Activated naive CD4-positive, alpha-beta T cell treated with anti-CD3 and anti-CD28 coated beads, Interleukin-2, amount 10 ng/mL, durations not matched to agents 7 days and 5 days (primary cell): ENCODE data around the gene ALK.

ENCODE experiments used
- CTCF ChIA-PET: fragments of 350-600 bp; sonication (Branson Sonifier 250); formaldehyde crosslinking; loops from one replicate; lab custom pipeline; 2021; ENCODE audit warnings: antibody characterized with exemption; lab: Charles Lee
- DNase-seq: peaks from one replicate; pipeline ENCODE4 v3.0.0-alpha.2; 2020
- H3K27ac Mint-ChIP-seq: one replicate; pipeline ENCODE4 v1.8.0; 2021; ENCODE audit warnings: mild to moderate bottlenecking, moderate library complexity, mixed read lengths
- H3K27me3 Mint-ChIP-seq: one replicate; pipeline ENCODE4 v1.8.0; 2021; ENCODE audit warnings: mild to moderate bottlenecking, mixed read lengths
- H3K36me3 Mint-ChIP-seq: one replicate; pipeline ENCODE4 v1.8.0; 2021; ENCODE audit warnings: mixed read lengths
- H3K4me1 Mint-ChIP-seq: one replicate; pipeline ENCODE4 v1.8.0; 2021; ENCODE audit warnings: mixed read lengths
- H3K4me3 Mint-ChIP-seq: one replicate; pipeline ENCODE4 v1.8.0; 2021; ENCODE audit warnings: mild to moderate bottlenecking, moderate library complexity, mixed read lengths
- H3K9me3 Mint-ChIP-seq: one replicate; pipeline ENCODE4 v1.8.0; 2021; ENCODE audit warnings: mixed read lengths

Gene ALK

GRCh38 chr2:29478641-29479040, 442.7 kb downstream of the ALK start:
- Mint-ChIP-seq H3K36me3 (no peaks in the 10 kb centered on the region), H3K27me3 (peaks cover 20% of the 10 kb centered on the region), H3K9me3 (no peaks in the 10 kb centered on the region), H3K27ac (no peak overlapping the region), H3K4me3 (no peak overlapping the region), H3K4me1 (no peaks in the 10 kb centered on the region)
- CTCF ChIA-PET = no interaction called here
- no peak for DNase-seq

- Mint-ChIP-seq H3K27me3 (peaks cover 20% of the 10 kb centered on the region), H3K4me1 (no peaks in the 10 kb centered on the region), H3K9me3 (no peaks in the 10 kb centered on the region), H3K27ac (no peak overlapping the region), H3K4me3 (no peak overlapping the region), H3K36me3 (no peaks in the 10 kb centered on the region)
- CTCF ChIA-PET = no interaction called here
- DNase-seq = no peak
These were observed 444.2 kb downstream of the ALK start for GRCh38 chr2:29477186-29477585.

GRCh38 chr2:29475499-29475898, 445.9 kb downstream of the ALK start:
- Mint-ChIP-seq H3K4me3 (no peak overlapping the region), H3K27ac (no peak overlapping the region), H3K9me3 (no peaks in the 10 kb centered on the region), H3K4me1 (no peaks in the 10 kb centered on the region), H3K27me3 (peaks cover 16% of the 10 kb centered on the region), H3K36me3 (no peaks in the 10 kb centered on the region)
- CTCF ChIA-PET = no interaction called here
- no peak for DNase-seq

GRCh38 chr2:29469961-29470360, 451.4 kb downstream of the ALK start:
- Mint-ChIP-seq H3K4me1 (no peaks in the 10 kb centered on the region), H3K27ac (no peak overlapping the region), H3K36me3 (no peaks in the 10 kb centered on the region), H3K9me3 (peaks cover 8% of the 10 kb centered on the region), H3K4me3 (no peak overlapping the region), H3K27me3 (no peaks in the 10 kb centered on the region)
- CTCF ChIA-PET = no interaction called here
- DNase-seq = no peak

- CTCF ChIA-PET = no interaction called here
- no peak overlapping the region for H3K27ac Mint-ChIP-seq
- no peak overlapping the region for H3K4me3 Mint-ChIP-seq
- H3K36me3 Mint-ChIP-seq = no peaks in the 10 kb centered on the region
- H3K4me1 Mint-ChIP-seq = no peaks in the 10 kb centered on the region
- H3K9me3 Mint-ChIP-seq = peaks cover 8% of the 10 kb centered on the region
- DNase-seq = no peak
- H3K27me3 Mint-ChIP-seq = no peaks in the 10 kb centered on the region
These were observed 451.9 kb downstream of the ALK start for GRCh38 chr2:29469516-29469915.

- DNase-seq = no peak
- Mint-ChIP-seq H3K4me1 (no peaks in the 10 kb centered on the region), H3K9me3 (no peaks in the 10 kb centered on the region), H3K27me3 (no peaks in the 10 kb centered on the region), H3K36me3 (no peaks in the 10 kb centered on the region), H3K4me3 (no peak overlapping the region), H3K27ac (no peak overlapping the region)
- CTCF ChIA-PET = no interaction called here
These were observed 458.0 kb downstream of the ALK start for GRCh38 chr2:29463181-29463900.

GRCh38 chr2:29462293-29462692, 459.1 kb downstream of the ALK start:
- no peak for DNase-seq
- peaks cover 2% of the 10 kb centered on the region for H3K27me3 Mint-ChIP-seq
- no peaks in the 10 kb centered on the region for H3K4me1 Mint-ChIP-seq
- no peak overlapping the region for H3K27ac Mint-ChIP-seq
- CTCF ChIA-PET = no interaction called here
- no peaks in the 10 kb centered on the region for H3K9me3 Mint-ChIP-seq
- H3K36me3 Mint-ChIP-seq = no peaks in the 10 kb centered on the region
- no peak overlapping the region for H3K4me3 Mint-ChIP-seq

GRCh38 chr2:29460190-29460589, 461.2 kb downstream of the ALK start:
- Mint-ChIP-seq H3K27ac (no peak overlapping the region), H3K4me3 (no peak overlapping the region), H3K36me3 (no peaks in the 10 kb centered on the region), H3K27me3 (peaks cover 11% of the 10 kb centered on the region), H3K4me1 (no peaks in the 10 kb centered on the region), H3K9me3 (no peaks in the 10 kb centered on the region)
- CTCF ChIA-PET = no interaction called here
- no peak for DNase-seq

- CTCF ChIA-PET = no interaction called here
- H3K4me1 Mint-ChIP-seq = no peaks in the 10 kb centered on the region
- peaks cover 15% of the 10 kb centered on the region for H3K27me3 Mint-ChIP-seq
- H3K27ac Mint-ChIP-seq = no peak overlapping the region
- H3K9me3 Mint-ChIP-seq = no peaks in the 10 kb centered on the region
- H3K4me3 Mint-ChIP-seq = no peak overlapping the region
- no peaks in the 10 kb centered on the region for H3K36me3 Mint-ChIP-seq
- DNase-seq = no peak
These were observed 461.8 kb downstream of the ALK start for GRCh38 chr2:29459445-29460179.

GRCh38 chr2:29456429-29456828, 465.0 kb downstream of the ALK start:
- Mint-ChIP-seq H3K4me1 (no peaks in the 10 kb centered on the region), H3K27ac (no peak overlapping the region), H3K36me3 (no peaks in the 10 kb centered on the region), H3K27me3 (peaks cover 19% of the 10 kb centered on the region), H3K9me3 (no peaks in the 10 kb centered on the region), H3K4me3 (no peak overlapping the region)
- DNase-seq = no peak
- CTCF ChIA-PET = no interaction called here

GRCh38 chr2:29455200-29455860, 466.1 kb downstream of the ALK start:
- Mint-ChIP-seq H3K4me3 (no peak overlapping the region), H3K27me3 (peaks cover 19% of the 10 kb centered on the region), H3K36me3 (no peaks in the 10 kb centered on the region), H3K4me1 (no peaks in the 10 kb centered on the region), H3K9me3 (no peaks in the 10 kb centered on the region), H3K27ac (no peak overlapping the region)
- DNase-seq = no peak
- CTCF ChIA-PET = no interaction called here

- CTCF ChIA-PET = no interaction called here
- no peak overlapping the region for H3K4me3 Mint-ChIP-seq
- DNase-seq = no peak
These were observed 469.4 kb downstream of the ALK start for GRCh38 chr2:29452036-29452435.

GRCh38 chr2:29450596-29451222, 470.7 kb downstream of the ALK start:
- Mint-ChIP-seq H3K9me3 (no peaks in the 10 kb centered on the region), H3K4me3 (no peak overlapping the region), H3K4me1 (no peaks in the 10 kb centered on the region), H3K27ac (no peak overlapping the region), H3K27me3 (peaks cover 20% of the 10 kb centered on the region), H3K36me3 (no peaks in the 10 kb centered on the region)
- CTCF ChIA-PET = no interaction called here
- no peak for DNase-seq

More at GRCh38 chr2:29452036-29452435, 469.4 kb downstream of the ALK start:
- H3K9me3 Mint-ChIP-seq = no peaks in the 10 kb centered on the region
- peaks cover 21% of the 10 kb centered on the region for H3K27me3 Mint-ChIP-seq
- no peaks in the 10 kb centered on the region for H3K36me3 Mint-ChIP-seq
- H3K27ac Mint-ChIP-seq = no peak overlapping the region
- H3K4me1 Mint-ChIP-seq = no peaks in the 10 kb centered on the region

- no peak overlapping the region for H3K27ac Mint-ChIP-seq
- no peaks in the 10 kb centered on the region for H3K4me1 Mint-ChIP-seq
- no peaks in the 10 kb centered on the region for H3K36me3 Mint-ChIP-seq
- peaks cover 11% of the 10 kb centered on the region for H3K27me3 Mint-ChIP-seq
- H3K4me3 Mint-ChIP-seq = no peak overlapping the region
- DNase-seq = no peak
- CTCF ChIA-PET = no interaction called here
- H3K9me3 Mint-ChIP-seq = no peaks in the 10 kb centered on the region
These were observed 471.9 kb downstream of the ALK start for GRCh38 chr2:29449499-29449898.
